HG03039 (cell line): ENCODE measurements around the gene SPEF2.

ENCODE experiments used
- ATAC-seq: cut with Tn5 transposase; IDR thresholded peaks from one replicate; pipeline ENCODE4 v1.9.1; 2021; ENCODE audit warnings: mild to moderate bottlenecking, moderate library complexity; ENCODE audit not compliant: unreplicated experiment

The SPEF2 gene, protein sequence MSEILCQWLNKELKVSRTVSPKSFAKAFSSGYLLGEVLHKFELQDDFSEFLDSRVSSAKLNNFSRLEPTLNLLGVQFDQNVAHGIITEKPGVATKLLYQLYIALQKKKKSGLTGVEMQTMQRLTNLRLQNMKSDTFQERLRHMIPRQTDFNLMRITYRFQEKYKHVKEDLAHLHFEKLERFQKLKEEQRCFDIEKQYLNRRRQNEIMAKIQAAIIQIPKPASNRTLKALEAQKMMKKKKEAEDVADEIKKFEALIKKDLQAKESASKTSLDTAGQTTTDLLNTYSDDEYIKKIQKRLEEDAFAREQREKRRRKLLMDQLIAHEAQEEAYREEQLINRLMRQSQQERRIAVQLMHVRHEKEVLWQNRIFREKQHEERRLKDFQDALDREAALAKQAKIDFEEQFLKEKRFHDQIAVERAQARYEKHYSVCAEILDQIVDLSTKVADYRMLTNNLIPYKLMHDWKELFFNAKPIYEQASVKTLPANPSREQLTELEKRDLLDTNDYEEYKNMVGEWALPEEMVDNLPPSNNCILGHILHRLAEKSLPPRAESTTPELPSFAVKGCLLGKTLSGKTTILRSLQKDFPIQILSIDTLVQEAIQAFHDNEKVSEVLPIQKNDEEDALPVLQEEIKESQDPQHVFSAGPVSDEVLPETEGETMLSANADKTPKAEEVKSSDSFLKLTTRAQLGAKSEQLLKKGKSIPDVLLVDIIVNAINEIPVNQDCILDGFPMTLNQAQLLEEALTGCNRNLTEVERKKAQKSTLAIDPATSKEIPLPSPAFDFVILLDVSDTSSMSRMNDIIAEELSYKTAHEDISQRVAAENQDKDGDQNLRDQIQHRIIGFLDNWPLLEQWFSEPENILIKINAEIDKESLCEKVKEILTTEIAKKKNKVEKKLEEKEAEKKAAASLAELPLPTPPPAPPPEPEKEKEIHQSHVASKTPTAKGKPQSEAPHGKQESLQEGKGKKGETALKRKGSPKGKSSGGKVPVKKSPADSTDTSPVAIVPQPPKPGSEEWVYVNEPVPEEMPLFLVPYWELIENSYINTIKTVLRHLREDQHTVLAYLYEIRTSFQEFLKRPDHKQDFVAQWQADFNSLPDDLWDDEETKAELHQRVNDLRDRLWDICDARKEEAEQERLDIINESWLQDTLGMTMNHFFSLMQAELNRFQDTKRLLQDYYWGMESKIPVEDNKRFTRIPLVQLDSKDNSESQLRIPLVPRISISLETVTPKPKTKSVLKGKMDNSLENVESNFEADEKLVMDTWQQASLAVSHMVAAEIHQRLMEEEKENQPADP (N-terminal part only)

DNA sequence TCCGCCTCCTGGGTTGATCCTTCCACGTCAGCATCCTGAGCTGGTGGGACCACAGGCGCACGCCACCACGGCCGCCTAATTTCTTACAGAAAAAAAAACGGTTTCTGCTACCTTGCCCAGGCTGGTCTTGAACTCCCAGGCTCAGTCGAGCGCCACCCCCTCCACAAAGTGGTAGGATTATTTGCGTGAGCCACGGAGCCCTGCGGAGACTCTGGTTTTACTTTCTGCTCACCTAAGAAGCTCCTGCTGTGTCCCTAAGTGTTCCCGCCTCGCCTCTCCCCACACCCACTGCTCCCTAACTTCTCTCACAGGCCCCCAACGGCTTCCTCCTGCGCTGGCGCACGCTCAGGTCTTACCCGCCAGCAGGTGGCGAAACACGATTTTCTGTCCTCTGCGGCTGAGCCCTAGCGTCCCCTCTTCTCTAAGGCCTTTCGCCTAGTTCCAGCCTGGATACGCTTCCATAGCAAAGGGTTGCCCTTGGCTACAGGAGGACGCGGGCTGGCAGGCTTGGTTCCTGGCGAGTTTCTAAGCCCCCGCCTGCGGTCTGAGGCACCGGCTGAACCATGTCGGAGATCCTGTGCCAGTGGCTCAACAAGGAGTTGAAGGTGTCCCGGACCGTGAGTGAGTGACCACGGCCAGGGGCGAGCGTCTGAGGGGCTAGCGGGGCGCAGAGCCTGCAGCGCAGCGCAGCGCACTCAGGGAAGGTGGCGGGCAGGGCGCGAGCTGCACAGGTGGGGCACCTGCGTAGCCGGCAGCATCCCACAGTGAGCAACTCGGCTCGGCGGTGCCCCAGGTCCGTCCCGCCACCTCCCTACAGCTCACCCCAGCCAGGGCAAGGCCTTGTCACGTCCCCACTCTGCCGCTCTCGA is at the start of gene SPEF2:
Gene SPEF2, plus strand, starts transcription at position 429 of the 869 bp plus-strand sequence. Its CDS starts 135 bp downstream, at position 564.
- ATAC-seq, result peak; percentile 64

DNA sequence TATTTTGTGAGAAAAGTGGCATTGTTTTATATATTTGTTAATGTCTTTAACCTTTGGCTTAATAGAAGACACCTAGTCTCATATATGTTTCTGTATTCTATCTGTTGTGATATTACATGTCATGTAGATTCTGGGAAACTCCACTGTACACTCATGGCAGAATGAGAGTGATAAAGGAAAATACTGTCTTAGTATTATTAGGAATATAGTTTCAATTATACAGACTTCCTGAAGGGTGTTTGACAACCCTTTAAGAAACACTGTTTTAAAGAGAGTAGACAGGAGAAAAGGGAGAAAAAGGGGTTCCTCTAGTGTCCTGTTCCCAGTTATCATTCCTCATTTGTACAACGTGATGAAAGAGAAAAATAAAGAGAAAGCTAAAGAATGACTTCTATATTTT is 42.1 kb upstream of the SPEF2 start:
- ATAC-seq, result no peak

DNA sequence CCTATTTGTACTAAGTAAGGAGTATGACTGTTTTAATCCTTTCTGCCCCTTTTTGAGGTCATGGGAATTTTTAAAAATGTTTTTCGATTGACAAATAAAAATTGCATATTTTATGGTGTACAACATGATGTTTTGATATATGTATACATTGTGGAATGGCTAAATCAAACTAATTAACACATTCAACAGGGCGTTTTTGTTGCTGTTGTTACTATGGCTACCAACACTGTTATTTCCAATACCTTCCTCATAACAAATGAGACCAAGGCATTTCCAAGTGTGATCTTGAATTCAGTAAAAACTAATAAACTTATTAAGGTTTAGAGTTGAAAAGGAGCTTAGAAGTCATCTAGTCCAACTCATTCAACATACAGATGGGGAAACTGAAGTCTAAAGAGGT is 30.2 kb upstream of the SPEF2 start:
- no peak for ATAC-seq

DNA sequence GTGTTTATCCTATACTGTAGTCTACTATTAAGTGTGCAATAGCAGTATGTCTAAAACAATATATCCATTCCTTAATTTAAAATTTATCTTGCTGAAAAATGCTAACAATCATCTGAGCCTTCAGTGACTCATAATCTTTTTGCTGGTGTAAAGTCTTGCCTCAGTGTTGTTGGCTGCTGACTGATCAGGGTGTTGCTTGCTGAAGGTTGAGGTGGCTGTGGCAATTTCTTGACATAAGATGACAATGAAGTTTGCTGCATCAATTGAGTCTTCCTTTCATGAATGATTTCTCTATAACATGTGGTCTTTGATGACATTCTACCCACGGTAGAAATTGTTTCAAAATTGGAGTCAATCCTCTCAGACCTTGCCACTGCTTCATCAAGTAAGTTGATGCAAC is 24.3 kb upstream of the SPEF2 start:
- ATAC-seq, result no peak

DNA sequence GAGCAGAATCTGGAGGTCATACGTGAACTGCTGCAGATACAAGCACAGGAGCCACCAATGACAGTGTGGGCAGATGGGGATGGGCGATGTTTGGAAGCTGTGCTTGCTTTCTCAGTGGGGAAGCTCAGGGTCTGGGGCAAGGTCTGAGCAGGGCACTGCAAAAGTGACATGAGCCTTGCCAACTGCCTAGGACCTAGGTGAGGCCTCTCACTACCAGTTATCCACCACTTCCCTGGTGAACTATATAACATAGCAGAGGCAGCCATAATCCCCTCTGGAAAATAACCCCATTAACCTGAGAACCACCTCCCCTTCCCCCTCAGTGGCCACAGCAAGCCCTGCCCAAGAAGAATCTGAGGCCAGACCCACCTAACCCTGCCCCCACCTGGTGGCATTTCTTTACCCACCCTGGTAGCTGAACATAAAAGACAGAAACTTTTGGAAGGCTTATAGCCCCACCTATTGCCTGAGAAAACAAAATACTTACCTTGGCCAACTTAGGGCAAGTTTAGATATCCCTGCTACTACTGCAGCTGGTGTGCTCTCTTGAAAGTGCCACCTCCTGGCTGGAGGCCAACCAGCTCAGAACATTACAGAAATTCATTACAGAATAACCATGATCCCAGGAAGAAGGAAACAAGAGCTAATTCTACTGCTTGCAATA is 18.8 kb upstream of the SPEF2 start:
- no peak for ATAC-seq

DNA sequence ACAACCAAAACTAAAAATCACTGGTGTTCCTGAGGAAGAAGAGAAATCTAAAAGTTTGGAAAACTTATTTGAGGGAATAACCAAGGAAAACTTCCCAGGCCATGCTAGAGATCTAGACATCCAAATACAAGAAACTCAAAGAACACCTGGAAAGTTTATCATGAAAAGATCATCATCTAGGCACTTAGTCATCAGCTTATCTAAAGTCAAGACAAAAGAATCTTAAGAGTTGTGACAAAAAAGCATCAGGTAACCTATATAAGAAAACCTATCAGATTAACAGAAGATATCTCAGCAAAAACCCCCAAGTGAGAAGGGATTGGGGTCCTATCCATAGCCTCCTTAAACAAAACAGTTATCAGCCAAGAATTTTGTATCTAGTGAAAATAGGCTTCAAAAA is 17.1 kb upstream of the SPEF2 start:
- ATAC-seq, result no peak

DNA sequence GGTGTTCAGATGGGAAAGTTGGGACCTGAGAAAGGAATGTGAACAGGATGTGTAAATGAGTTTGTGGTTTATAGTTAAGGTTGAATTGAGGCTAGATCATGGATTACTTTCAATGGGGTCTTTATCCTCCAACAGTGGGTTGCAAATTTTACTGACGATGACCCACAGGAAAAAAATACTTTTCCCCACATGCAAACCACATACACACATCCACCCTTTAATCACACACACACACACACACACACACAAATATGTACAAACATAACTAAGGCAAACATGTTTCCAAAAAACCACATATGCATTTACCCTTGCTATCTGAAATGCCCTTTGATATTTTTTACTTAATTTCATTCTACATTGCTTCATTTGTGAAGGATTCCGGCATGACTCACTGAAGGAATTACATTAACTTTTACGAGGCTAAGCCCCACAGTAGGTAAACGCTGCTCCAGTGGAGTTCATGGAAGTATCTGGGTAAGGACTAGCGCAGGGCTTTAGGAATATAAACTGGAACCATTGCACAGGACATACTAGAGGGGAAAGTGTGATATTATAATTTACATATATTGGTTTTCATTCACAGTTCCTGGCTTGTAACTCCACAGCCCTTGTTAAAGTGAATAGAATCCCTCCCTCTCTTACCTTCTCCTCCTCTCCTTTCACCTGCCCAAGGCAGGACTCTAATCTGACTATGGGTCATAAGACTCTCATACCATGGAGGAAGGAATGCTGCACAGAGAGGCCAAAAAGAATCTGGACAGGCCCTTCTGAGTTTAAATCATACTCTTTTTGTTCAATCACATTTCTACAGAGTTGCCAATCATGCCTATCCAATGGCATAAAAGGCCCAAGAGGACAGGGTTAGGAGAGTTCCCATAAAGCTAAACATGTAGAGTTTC is 8.5 kb upstream of the SPEF2 start:
- no peak for ATAC-seq

DNA sequence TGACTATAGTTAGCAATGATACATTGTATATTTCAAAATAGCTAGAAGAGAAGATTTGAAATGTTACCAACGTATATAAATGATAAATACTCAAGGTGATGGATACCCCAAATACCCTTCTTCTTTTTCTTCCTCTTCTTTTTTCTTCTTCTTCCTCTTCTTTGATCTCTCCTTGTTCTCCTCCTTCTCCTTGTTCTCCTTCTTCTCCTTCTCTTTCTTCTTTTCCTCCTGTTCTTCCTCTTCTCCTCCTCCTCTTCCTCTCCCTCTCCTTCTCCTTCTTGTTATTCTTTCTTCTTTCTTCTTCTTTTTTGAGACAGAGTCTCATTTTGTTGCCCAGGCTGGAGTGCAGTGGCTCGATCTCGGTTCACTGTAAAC is 616 bp upstream of the SPEF2 start:
- no peak for ATAC-seq

DNA sequence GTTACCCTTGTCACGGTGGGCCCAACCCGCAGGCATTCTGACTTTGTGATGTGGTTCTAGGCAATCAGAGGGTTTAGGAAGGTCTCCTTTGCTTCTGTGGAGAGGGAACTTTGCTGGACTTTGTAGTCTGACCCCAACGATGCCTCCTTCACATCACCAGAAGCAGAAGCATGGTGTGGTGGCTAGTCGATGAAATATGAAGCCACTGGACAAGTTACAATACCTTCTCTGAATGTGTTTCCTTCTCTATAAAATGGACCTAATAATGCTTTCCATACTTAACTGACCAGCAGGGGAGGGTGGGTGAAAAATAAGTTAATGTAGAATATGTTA is 607 bp downstream of the SPEF2 start:
- ATAC-seq, result no peak

DNA sequence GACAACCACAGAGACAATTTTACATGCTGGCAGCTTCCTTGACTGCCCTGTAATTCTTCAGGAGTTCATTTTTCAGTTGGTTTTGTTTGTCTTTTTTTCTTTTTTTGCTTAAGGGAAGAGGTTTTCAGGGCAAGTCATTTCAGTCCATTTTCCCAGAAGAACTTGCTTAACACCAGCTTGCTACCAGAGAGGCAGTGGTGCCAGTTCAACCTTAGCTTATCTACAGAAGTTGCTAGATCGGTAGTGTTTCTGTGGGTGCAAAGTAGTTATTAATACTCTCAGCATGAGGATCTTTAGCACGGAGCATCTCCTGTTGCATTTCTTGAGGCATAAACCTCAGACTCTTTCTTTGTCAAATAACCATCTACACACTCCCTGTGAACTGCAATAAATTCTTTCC is 1.1 kb downstream of the SPEF2 start:
- ATAC-seq, result no peak

DNA sequence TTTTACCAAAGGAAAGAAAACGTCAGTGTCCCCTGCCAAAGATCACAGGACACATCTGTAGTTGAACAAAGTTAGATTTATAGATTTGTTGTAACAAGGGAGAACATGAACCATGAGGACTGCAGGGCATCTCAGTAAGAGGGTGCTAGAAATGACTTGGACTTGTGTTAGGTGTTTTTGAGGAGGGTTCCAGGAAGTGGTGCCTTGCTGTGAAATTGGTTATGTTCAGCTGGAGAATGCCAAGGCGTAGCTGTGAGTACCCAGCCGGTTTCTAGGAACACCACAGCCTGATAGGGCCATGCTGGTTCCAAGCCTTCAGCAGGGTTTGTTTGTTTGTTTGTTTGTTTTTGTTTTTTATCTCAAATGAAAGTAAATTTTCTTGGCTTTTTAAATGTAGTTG is 5.3 kb downstream of the SPEF2 start:
- ATAC-seq, result no peak

DNA sequence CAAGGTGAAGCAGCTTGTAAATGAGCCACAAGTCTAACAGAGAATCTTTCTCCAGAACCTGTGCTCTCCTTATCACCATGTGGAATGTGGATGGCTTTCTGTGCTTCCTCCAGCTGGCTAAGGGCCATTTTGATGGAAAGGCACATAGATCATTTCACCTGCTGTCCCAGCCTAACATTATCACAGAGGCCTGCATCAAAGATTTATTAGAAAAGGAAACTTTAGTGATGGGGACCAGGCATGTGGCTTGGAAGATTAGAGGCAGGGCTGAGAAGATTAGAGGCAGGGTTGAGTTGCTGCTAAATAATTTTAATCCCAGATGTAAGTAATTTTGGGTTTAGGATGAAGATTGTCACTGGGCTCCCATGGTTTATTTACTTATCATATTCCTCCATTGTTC is 6.3 kb downstream of the SPEF2 start:
- ATAC-seq, result no peak

DNA sequence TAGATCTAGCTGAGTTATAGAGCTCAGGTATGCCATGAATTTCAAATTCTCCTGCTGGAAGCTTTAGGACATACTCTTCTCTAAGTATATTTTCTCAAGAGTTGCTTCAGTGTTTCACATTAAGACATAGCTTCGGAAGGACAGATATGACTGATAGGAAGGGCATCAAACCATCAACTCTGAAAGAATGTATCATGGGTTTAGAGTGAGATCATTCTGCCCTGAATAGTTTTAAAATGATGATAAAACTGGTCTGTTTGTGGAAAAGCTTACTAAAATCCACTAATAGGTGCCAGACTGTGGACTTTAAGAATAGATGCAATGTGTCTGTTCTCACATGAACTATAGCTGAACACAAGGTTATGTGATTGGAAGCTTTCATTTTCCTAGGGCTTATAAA is 8.4 kb downstream of the SPEF2 start:
- no peak for ATAC-seq

DNA sequence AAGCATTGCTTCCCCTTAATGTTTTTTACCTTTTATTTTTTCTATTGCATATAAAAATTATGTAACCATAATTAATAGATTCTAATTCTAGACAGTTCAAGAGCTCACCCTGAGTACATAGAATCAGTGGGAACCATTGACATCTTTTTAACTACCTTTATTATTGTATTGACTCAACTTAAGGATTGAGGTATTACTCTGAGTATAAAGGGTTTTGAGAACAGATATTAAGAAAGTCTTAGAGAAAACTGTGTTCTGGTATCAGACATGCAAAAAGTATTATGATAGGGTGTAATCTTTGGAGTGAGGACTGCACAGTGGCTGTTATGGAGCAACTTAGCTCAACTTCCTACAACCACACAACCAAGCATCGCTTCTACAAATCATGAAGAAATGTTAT is 8.9 kb downstream of the SPEF2 start:
- ATAC-seq, result no peak

DNA sequence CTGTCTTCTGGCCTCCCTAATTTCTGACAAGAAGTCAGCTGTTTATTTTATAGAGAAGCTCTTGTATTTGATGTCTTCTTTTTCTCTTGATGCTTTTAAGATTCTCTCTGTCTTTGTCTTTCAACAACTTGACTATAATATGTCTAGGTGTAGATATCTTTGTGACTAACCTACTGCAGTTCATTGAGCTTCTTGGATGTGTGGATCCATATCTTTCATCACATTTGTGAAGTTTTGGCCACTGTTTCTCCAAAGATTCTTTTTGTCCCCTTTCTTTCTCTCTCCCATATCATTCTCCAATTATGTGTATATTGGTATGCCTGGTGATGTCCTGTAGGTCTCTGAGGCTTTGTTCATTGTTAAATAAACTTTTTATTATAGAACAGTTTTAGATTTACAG is 16.7 kb downstream of the SPEF2 start:
- ATAC-seq, result no peak

DNA sequence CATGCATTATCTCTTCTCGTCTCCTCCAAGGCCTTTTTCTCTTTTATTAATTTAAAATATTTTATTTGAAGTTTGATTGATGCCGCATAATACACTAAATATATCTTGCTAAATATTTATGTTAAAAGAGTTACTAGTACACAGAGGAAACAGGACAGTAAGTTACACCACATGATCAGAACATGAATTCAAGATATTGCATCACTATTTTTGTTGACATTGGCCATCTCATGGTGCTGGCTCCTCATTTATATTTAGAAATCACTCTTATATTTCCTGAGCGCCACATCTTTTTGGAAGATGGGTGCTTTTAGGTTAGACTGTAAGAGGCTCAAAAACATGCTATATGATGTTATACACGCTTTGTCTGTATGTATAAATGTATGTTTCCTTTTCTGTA is 23.0 kb downstream of the SPEF2 start:
- no peak for ATAC-seq

DNA sequence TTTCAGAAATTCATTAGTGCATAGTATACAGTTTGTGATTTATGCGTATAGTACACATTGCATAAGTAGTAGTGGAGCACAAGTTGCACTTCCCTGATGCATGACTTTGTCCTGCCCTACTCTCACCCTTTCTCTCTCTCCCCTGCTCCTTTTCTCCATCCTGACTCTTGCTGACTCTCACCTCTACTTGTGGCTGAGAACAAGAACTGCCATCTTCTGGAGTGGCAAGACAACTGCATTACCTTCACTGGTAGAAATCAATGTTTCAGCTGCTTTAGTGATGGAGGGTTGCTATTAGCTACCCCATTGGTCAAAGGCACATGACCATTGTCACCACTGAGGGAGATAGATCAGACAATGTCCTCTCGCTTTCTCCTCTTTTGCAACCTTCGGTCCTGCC is 26.9 kb downstream of the SPEF2 start:
- no peak for ATAC-seq

DNA sequence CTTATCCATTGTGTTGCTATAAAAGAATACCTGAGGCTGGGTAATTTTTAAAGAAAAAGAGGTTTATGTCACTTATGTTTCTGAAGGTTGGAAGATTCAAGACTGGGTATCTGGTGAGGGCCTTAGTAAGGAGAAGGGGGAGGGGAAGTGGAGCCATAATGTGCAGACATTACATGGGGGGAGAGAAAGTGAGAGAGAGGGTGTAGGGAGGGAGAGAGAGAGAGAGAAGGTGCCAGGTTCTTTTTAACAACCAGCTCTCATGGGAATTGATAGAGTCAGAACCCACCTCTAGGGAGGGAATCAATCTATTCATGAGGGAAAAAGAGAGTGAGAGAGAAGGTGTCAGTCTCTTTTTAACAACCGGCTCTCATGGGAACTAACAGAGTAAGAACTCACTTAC is 29.5 kb downstream of the SPEF2 start:
- no peak for ATAC-seq

DNA sequence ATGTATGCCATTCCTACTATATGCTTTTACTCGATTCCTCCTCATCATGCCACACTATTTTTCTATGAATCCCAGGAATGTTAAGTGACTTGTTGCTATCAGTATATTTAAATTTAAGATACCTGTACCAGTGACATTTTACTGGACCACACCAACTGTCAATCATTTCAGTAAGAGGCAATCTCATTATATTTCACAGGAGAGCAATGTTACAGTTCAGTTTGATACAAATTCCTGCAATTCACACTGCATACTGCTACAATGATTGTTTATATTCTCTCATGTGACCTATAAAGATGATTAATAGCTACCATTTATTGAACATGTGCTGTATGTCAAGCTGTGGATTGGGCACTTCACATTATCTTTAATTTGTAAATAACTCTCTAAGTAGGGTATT is 30.0 kb downstream of the SPEF2 start:
- ATAC-seq, result no peak
